Neural cell (in vitro differentiated cells): Measurements from ENCODE around the gene TAC3. TPM values are rescaled to one million over a fixed set of nuclear protein-coding genes. Genes with fewer than 3 reads are reported as not detected.

Experiments
- H2AFZ ChIP-seq: fragments of 200-600, 300-800 bp; sonication (generic), shearing (Covaris generic); 2 replicates; pipeline ENCODE4 v1.6.0; 2014; ENCODE audit warnings: low read depth, mild to moderate bottlenecking, antibody characterized with exemption, low read length, moderate library complexity
- H3F3A ChIP-seq: fragments of 200-600 bp; shearing (Covaris generic); 2 replicates; pipeline ENCODE4 v1.6.1; 2016; ENCODE audit warnings: mild to moderate bottlenecking, moderate library complexity, mixed read lengths, antibody characterized with exemption, low read length; ENCODE audit not compliant: insufficient read depth, poor library complexity, severe bottlenecking
- H3K27ac ChIP-seq: fragments of 200-600, 300-800 bp; sonication (generic), shearing (Covaris generic); 2 replicates; pipeline ENCODE4 v1.5.1; 2014; ENCODE audit warnings: mild to moderate bottlenecking, low read length, moderate library complexity
- H3K27me3 ChIP-seq: fragments of 300-800, 200-600 bp; sonication (generic), shearing (Covaris generic); 2 replicates; pipeline ENCODE4 v1.6.0; 2014; ENCODE audit warnings: mild to moderate bottlenecking, low read depth, low read length, moderate library complexity; ENCODE audit not compliant: insufficient read depth
- H3K36me3 ChIP-seq: fragments of 300-800, 200-600 bp; sonication (generic), shearing (Covaris generic); 2 replicates; pipeline ENCODE4 v1.5.1; 2014; ENCODE audit warnings: mild to moderate bottlenecking, antibody characterized with exemption, low read length, moderate library complexity; ENCODE audit not compliant: insufficient read depth
- H3K4me2 ChIP-seq: fragments of 300-800, 200-600 bp; sonication (generic), shearing (Covaris generic); 2 replicates; pipeline ENCODE4 v1.6.0; 2014; ENCODE audit warnings: mild to moderate bottlenecking, low read length
- H3K4me3 ChIP-seq: fragments of 300-800, 200-600 bp; sonication (generic), shearing (Covaris generic); 2 replicates; pipeline ENCODE4 v1.5.1; 2014; ENCODE audit warnings: mild to moderate bottlenecking, low read length, moderate library complexity
- H3K79me2 ChIP-seq: fragments of 200-600 bp; shearing (Covaris generic); replicated peaks from 2 replicates; pipeline ENCODE4 v1.6.0; 2014; ENCODE audit warnings: mild to moderate bottlenecking, low read length, moderate library complexity; ENCODE audit not compliant: insufficient read depth
- H3K9ac ChIP-seq: fragments of 300-800, 200-600 bp; sonication (generic), shearing (Covaris generic); 2 replicates; pipeline ENCODE4 v1.6.1; 2016; ENCODE audit warnings: mild to moderate bottlenecking, low read length, mixed read lengths
- H3K9me2 ChIP-seq: fragments of 200-600 bp; shearing (Covaris generic); 2 replicates; pipeline ENCODE4 v1.6.1; 2016; ENCODE audit warnings: mild to moderate bottlenecking, low read length, mixed read lengths; ENCODE audit not compliant: insufficient read depth
- H3K9me3 ChIP-seq: fragments of 200-600, 300-800 bp; sonication (generic), shearing (Covaris generic); 2 replicates; pipeline ENCODE4 v1.6.1; 2016; ENCODE audit warnings: mild to moderate bottlenecking, mixed run types, low read length, moderate library complexity, mixed read lengths
- H4K20me1 ChIP-seq: fragments of 200-600 bp; shearing (Covaris generic); 2 replicates; pipeline ENCODE4 v1.6.1; 2016; ENCODE audit warnings: mild to moderate bottlenecking, mixed run types; ENCODE audit not compliant: insufficient read depth
- EP300 ChIP-seq: fragments of 450-650 bp; conservative IDR thresholded peaks from 2 replicates; pipeline ENCODE4 v1.6.1; 2014; ENCODE audit warnings: antibody characterized with exemption, mild to moderate bottlenecking, moderate library complexity; ENCODE audit not compliant: poor library complexity, severe bottlenecking
- EZH2 ChIP-seq: fragments of 200-600, 300-800 bp; shearing (Covaris generic), sonication (generic); IDR thresholded peaks from 2 replicates; pipeline ENCODE4 v1.6.1; 2014; ENCODE audit warnings: antibody characterized with exemption, low read length, borderline replicate concordance, mild to moderate bottlenecking; ENCODE audit not compliant: insufficient read depth, poor library complexity, severe bottlenecking
- MXI1 ChIP-seq: fragments of 450-650 bp; conservative IDR thresholded peaks from 2 replicates; pipeline ENCODE4 v1.6.1; 2014; ENCODE audit warnings: antibody characterized with exemption, mild to moderate bottlenecking; ENCODE audit not compliant: poor library complexity, severe bottlenecking
- POLR2AphosphoS5 ChIP-seq: IDR thresholded peaks from 2 replicates; pipeline ENCODE4 v1.6.1; 2012
- RAD21 ChIP-seq: fragments of 450-650 bp; conservative IDR thresholded peaks from 2 replicates; pipeline ENCODE4 v1.6.1; 2014; ENCODE audit warnings: antibody characterized with exemption, mild to moderate bottlenecking, moderate library complexity
- SMC3 ChIP-seq: fragments of 450-650 bp; conservative IDR thresholded peaks from 2 replicates; pipeline ENCODE4 v1.6.1; 2014; ENCODE audit warnings: antibody characterized with exemption, mild to moderate bottlenecking, moderate library complexity; ENCODE audit not compliant: poor library complexity
- TAF1 ChIP-seq: IDR thresholded peaks from 2 replicates; pipeline ENCODE4 v1.6.1; 2012; ENCODE audit warnings: low read depth
- polyA plus RNA-seq: library from polyadenylated mRNA; depleted of rRNA; stranded (reverse); fragments of >200 nt; gene quantifications from 2 replicates; pipeline ENCODE4 v1.2.3, GENCODE V29; 2014
- TF ChIP-seq, protein P1 (sequence below): fragments of 450-650 bp; IDR thresholded peaks from 2 replicates; pipeline ENCODE4 v1.5.1; 2014; ENCODE audit warnings: antibody characterized with exemption, mild to moderate bottlenecking, moderate library complexity; ENCODE audit not compliant: poor library complexity, severe bottlenecking
- TF ChIP-seq, protein P2 (sequence below): IDR thresholded peaks from 2 replicates; pipeline ENCODE4 v1.6.1; 2012; ENCODE audit warnings: borderline replicate concordance

TAC3 gene
- polyA plus RNA-seq, 1 donor from 2014 or later, result 2.5 TPM

GRCh38 chr12:57003395-57003794 lies 12.9 kb downstream of the TAC3 start:
- Histone ChIP-seq H3F3A (no peaks in the 10 kb centered on the region), H3K4me2 (no peak overlapping the region), H3K9me2 (no peaks in the 10 kb centered on the region), H3K27ac (no peak overlapping the region), H2AFZ (no peak overlapping the region), H3K9me3 (no peaks in the 10 kb centered on the region), H3K9ac (no peak overlapping the region), H3K4me3 (no peak overlapping the region), H4K20me1 (no peaks in the 10 kb centered on the region), H3K36me3 (no peaks in the 10 kb centered on the region), H3K79me2 (peaks cover 51% of the 10 kb centered on the region), H3K27me3 (no peaks in the 10 kb centered on the region)
- TF ChIP-seq, protein P1, sequence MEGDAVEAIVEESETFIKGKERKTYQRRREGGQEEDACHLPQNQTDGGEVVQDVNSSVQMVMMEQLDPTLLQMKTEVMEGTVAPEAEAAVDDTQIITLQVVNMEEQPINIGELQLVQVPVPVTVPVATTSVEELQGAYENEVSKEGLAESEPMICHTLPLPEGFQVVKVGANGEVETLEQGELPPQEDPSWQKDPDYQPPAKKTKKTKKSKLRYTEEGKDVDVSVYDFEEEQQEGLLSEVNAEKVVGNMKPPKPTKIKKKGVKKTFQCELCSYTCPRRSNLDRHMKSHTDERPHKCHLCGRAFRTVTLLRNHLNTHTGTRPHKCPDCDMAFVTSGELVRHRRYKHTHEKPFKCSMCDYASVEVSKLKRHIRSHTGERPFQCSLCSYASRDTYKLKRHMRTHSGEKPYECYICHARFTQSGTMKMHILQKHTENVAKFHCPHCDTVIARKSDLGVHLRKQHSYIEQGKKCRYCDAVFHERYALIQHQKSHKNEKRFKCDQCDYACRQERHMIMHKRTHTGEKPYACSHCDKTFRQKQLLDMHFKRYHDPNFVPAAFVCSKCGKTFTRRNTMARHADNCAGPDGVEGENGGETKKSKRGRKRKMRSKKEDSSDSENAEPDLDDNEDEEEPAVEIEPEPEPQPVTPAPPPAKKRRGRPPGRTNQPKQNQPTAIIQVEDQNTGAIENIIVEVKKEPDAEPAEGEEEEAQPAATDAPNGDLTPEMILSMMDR, result no peak
- TF ChIP-seq, protein P2, sequence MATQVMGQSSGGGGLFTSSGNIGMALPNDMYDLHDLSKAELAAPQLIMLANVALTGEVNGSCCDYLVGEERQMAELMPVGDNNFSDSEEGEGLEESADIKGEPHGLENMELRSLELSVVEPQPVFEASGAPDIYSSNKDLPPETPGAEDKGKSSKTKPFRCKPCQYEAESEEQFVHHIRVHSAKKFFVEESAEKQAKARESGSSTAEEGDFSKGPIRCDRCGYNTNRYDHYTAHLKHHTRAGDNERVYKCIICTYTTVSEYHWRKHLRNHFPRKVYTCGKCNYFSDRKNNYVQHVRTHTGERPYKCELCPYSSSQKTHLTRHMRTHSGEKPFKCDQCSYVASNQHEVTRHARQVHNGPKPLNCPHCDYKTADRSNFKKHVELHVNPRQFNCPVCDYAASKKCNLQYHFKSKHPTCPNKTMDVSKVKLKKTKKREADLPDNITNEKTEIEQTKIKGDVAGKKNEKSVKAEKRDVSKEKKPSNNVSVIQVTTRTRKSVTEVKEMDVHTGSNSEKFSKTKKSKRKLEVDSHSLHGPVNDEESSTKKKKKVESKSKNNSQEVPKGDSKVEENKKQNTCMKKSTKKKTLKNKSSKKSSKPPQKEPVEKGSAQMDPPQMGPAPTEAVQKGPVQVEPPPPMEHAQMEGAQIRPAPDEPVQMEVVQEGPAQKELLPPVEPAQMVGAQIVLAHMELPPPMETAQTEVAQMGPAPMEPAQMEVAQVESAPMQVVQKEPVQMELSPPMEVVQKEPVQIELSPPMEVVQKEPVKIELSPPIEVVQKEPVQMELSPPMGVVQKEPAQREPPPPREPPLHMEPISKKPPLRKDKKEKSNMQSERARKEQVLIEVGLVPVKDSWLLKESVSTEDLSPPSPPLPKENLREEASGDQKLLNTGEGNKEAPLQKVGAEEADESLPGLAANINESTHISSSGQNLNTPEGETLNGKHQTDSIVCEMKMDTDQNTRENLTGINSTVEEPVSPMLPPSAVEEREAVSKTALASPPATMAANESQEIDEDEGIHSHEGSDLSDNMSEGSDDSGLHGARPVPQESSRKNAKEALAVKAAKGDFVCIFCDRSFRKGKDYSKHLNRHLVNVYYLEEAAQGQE, result no peak
- TF ChIP-seq RAD21 (no peak), MXI1 (no peak), EP300 (no peak), POLR2AphosphoS5 (no peak), EZH2 (no peak), SMC3 (no peak), TAF1 (no peak)

- Histone ChIP-seq H4K20me1 (no peaks in the 10 kb centered on the region), H3K9ac (no peak overlapping the region), H3K9me2 (no peaks in the 10 kb centered on the region), H3K27ac (no peak overlapping the region), H3K36me3 (no peaks in the 10 kb centered on the region), H3K4me3 (no peak overlapping the region), H3K79me2 (peaks cover 51% of the 10 kb centered on the region), H3K27me3 (no peaks in the 10 kb centered on the region), H3F3A (no peaks in the 10 kb centered on the region), H3K9me3 (no peaks in the 10 kb centered on the region), H3K4me2 (no peak overlapping the region), H2AFZ (no peak overlapping the region)
- TF ChIP-seq, protein P1, result peak; percentile 50
- TF ChIP-seq, protein P2, result no peak
- TF ChIP-seq SMC3, result peak; percentile 26
Measured at GRCh38 chr12:57001448-57001906, 14.9 kb downstream of the TAC3 start.
